GM13977 (cell line): ENCODE results near the gene RGS19.

Source experiments
- DNase-seq: peaks from one replicate; pipeline ENCODE4 v3.0.0; 2012; ENCODE audit warnings: low spot score
- in situ Hi-C: fragments of 300-500 bp; cut with MboI; formaldehyde crosslinking; loops from one replicate; pipeline ENCODE4 v1.12.0; 2022; ENCODE audit warnings: low sequenced_read_pairs, low pct_unique_long_range_greater_than_20kb, mixed read lengths, inconsistent platforms; ENCODE audit not compliant: unreplicated experiment
- TF ChIP-seq, protein P1 (sequence below): IDR thresholded peaks from 2 replicates; pipeline ENCODE4 v1.5.1; 2012; ENCODE audit warnings: mild to moderate bottlenecking, control low read depth; ENCODE audit not compliant: insufficient read depth; ENCODE audit errors: extremely low read depth, missing control alignments

RGS19 gene

DNA sequence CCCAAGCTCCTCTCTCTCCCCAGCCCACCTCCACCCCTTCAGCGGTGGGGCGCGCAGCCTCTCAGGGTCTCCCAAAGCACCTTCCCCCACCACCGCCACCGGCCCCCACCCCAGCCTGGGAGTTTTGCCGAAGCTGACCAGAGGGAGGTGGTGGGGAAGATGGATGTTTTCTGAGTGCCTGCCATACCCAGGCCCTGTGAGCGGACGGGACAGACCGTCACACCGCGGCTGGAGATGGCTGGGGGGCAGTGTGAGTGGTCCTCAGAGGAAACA is 37.6 kb downstream of the RGS19 start:
- no peak for DNase-seq
- in situ Hi-C loops: no loop called here
- TF ChIP-seq, protein P1, sequence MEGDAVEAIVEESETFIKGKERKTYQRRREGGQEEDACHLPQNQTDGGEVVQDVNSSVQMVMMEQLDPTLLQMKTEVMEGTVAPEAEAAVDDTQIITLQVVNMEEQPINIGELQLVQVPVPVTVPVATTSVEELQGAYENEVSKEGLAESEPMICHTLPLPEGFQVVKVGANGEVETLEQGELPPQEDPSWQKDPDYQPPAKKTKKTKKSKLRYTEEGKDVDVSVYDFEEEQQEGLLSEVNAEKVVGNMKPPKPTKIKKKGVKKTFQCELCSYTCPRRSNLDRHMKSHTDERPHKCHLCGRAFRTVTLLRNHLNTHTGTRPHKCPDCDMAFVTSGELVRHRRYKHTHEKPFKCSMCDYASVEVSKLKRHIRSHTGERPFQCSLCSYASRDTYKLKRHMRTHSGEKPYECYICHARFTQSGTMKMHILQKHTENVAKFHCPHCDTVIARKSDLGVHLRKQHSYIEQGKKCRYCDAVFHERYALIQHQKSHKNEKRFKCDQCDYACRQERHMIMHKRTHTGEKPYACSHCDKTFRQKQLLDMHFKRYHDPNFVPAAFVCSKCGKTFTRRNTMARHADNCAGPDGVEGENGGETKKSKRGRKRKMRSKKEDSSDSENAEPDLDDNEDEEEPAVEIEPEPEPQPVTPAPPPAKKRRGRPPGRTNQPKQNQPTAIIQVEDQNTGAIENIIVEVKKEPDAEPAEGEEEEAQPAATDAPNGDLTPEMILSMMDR: no peak

DNA sequence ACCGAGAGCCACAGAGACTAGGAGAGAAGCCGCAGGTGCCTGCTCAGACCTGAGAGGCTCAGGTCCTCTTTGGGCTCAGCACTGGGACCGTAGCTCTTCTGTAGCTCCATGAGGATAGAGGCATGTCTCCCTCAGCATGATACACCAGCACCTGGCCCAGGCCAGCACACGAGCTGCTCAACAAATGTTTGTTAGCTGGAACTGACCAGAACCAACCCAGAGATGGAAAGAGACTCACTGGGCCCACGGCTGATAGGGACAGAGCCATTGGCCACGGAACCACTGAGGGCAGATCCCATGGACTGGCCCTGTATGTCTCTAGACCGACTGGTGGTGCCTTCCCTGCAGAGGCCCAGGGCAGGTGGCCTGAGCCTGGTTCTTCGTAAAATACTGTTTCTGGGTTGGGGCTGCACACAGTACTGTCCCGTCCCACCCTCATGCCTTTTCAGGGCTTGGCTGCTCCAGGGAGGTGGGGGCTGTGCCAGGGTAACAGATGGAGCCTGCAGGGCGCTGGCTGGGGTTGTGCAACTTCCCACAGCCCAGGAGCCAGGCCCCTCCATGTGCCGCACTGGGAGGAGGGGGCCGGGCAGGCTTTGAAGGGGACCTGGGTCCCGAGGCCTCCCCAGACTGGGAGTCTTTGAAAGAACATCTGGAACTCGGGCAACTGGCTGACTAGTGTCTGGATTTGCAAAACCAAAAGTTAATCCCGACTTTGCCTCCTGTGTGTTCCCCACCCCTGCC is 38.1 kb downstream of the RGS19 start:
- DNase-seq: no peak
- in situ Hi-C loops: no loop called here
- TF ChIP-seq, protein P1: no peak

DNA sequence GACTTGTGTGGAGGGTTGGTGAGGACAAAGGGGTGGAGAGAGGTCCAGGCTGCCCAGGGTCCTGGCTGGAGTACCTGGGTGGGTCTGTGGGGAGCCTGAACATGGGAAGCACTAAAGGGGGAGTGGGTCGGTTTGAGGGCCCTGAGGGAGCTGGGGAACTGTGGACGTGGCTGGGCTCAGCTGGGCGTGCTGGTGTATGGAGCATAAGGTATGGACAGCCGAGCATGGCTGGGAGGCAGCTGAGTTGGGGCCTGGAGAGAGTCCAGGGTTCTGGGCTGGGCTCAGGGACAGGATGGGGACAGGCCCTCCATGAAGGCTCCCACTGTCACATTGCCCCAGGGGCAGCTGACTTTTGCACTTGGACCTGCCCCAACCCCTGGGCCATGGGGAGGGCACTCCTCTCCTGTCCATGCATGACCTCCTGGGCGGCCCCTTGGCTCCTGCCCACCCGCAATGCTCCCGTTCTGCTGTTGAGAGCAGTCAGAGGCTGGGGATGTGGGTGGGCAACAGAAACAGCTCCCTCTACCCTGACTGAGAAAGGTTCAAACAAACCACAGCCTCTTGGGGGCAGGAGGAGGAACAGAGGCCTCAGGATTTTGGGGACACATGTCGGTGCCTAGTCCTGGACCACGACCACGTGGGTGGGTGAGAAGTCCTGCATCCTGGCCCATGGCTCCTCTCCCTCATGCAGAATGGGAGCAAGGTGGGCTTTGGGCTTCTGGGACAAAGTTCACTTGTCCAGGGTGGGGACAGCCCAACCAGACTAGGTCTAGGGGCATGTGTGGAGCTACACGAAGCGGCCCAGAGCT is 38.9 kb downstream of the RGS19 start:
- in situ Hi-C loops: no loop called here
- no peak for DNase-seq
- TF ChIP-seq, protein P1: no peak

DNA sequence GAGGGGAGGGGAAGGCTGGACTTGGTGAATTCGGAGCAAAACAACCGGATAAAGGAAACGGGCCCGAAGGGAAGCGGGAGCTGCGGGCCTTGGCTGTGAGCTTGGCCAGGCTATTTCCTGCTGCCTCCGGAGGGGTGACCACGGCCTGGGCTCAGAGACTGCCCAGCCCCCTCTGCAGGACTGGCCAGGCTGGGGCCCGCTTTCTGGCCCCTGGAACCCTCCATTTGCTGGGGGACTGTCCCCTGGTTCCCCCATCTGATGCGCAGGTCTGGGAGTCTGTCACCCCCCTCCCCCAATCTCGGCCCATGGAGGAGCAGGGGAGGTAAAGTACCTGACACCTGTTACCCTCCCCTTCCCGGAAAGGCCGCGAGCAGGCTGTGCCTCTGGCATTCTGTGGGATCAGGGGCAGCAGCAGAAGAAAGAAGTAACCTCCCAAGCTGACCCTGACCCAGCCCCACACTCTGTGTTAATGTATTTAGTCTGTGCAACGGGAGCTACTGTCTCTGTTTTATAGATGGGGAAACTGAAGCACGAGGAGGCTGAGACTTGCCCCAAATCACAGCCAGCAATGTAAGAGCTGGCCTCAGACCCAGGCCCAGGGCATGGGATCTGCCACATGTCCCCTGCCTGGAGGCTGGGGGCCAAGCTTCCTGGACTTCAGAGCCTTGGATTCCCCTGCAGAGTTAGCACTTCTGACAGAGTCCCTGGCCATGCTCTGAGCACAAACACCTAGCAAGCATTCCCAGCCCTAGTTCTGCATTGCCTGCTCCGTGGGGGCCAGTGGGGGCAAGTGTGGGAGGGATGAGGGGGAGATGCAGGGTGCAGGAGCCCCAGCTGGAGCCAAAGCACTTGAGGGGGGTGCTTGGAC is 39.8 kb downstream of the RGS19 start:
- no peak for DNase-seq
- in situ Hi-C loops: no loop called here
- TF ChIP-seq, protein P1: no peak

DNA sequence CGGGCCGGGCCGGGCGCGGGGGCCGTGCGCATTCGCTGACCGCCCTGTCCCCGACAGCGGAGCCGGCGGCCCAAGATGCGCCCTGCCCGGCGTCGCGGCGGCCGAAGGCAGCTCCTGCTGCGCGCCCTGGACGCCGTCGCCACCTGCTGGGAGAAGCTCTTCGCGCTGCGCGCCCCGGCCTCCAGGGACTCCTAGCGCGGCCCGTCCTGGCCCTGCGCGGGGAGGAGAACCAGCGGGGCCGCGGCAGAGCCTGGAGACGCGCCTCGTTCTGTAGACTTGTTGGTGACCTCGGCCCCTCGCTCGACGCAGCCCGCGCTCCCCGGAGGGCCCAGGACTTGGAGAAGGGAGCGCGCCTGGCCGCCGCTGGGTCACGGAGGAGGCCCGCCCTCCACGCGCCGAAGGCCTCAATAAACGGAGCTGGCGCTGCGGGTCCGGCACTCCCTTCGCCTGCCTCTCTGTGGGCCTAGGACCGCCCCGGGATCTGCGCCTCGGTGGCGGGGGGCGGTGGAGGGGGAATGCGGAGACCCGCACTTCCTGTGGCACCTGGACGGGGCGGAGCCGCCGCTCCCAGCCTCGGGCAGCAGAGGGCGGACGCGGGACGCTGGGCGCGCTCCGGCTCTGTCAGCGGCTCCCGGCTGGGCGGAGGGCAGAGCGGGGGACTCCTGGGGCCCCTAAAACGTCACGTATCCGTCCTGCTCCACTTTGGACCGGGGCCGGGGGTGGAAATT is 40.6 kb downstream of the RGS19 start:
- in situ Hi-C loops: no loop called here
- TF ChIP-seq, protein P1: peak; percentile 89
- peak; percentile 93 for DNase-seq

DNA sequence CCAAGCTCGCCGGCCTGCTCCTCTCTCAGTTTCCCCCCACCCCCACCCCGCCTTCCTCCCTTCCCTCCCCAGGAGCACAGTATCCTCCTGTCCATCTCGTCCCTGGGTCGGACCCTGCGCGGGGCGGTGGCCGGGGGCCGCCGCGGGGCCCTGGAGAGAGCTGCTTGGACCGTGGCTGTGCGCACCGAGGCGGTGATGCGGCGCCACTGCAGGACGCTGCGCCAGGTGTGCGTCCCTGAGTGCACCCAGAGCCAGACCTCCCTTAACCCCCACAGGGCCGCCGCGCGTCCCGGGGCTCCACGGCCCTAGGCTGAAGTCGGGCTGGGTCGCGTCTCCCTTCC is 41.1 kb downstream of the RGS19 start:
- DNase-seq: no peak
- TF ChIP-seq, protein P1: peak; percentile 27
- in situ Hi-C loops: no loop called here
